Germinal center (tissue), 1 donor: Measurements from ENCODE around the gene SHMT1.

ENCODE experiments used
- DNase-seq: peaks from one replicate; pipeline ENCODE4 v3.0.0; 2012; ENCODE audit warnings: mixed read lengths, low spot score

SHMT1 gene

GRCh38 chr17:18285296-18285695 lies 78.1 kb downstream of the SHMT1 start:
- no peak for DNase-seq

GRCh38 chr17:18281788-18282187 lies 81.6 kb downstream of the SHMT1 start:
- no peak for DNase-seq

- DNase-seq, result no peak
Measured at GRCh38 chr17:18280766-18281371, 82.5 kb downstream of the SHMT1 start.

- DNase-seq, result no peak
Measured at GRCh38 chr17:18280249-18280648, 83.1 kb downstream of the SHMT1 start.

GRCh38 chr17:18278867-18279266 lies 84.5 kb downstream of the SHMT1 start:
- no peak for DNase-seq
